SJCRH30 (cell line): Measurements from ENCODE around the gene PRAMEF6. TPM values are rescaled to one million over a fixed set of nuclear protein-coding genes. Genes with fewer than 3 reads are reported as not detected.
"Not testable (repeated sequence)": the region's sequence is repeated elsewhere in the genome, so short reads cannot be mapped to it uniquely, and the experiment has no call there.

Source experiments
- DNase-seq, 2 experiments: peaks; one replicate each; pipeline ENCODE4 v3.0.0-alpha.2; 2015 to 2020
- H3K27ac ChIP-seq: fragments of 250-450 bp; sonication (Bioruptor Pico); 2 replicates; pipeline ENCODE4 v1.5.1; 2020; ENCODE audit warnings: mild to moderate bottlenecking, moderate library complexity
- H3K27me3 ChIP-seq: fragments of 250-450 bp; sonication (Bioruptor Pico); 2 replicates; pipeline ENCODE4 v1.5.1; 2020; ENCODE audit warnings: mild to moderate bottlenecking, moderate library complexity
- H3K36me3 ChIP-seq: fragments of 250-450 bp; sonication (Bioruptor Pico); 2 replicates; pipeline ENCODE4 v1.5.1; 2020; ENCODE audit warnings: mild to moderate bottlenecking, moderate library complexity
- H3K4me1 ChIP-seq: fragments of 250-450 bp; sonication (Bioruptor Pico); 2 replicates; pipeline ENCODE4 v1.5.1; 2020; ENCODE audit warnings: mild to moderate bottlenecking, moderate library complexity
- H3K4me3 ChIP-seq: fragments of 250-450 bp; sonication (Bioruptor Pico); 2 replicates; pipeline ENCODE4 v1.5.1; 2020; ENCODE audit warnings: mild to moderate bottlenecking, moderate library complexity
- H3K9me3 ChIP-seq: fragments of 250-450 bp; sonication (Bioruptor Pico); replicated peaks from 2 replicates; pipeline ENCODE4 v1.5.1; 2020; ENCODE audit warnings: mild to moderate bottlenecking, moderate library complexity
- total RNA-seq: library from RNA; depleted of rRNA; stranded (reverse); fragments of >200 nt; shearing (Covaris generic); gene quantifications from 2 replicates; pipeline ENCODE4 v1.2.3, GENCODE V29; 2014; rRNA removed

PRAMEF6 gene
- not detected in 2 replicates for total RNA-seq

DNA sequence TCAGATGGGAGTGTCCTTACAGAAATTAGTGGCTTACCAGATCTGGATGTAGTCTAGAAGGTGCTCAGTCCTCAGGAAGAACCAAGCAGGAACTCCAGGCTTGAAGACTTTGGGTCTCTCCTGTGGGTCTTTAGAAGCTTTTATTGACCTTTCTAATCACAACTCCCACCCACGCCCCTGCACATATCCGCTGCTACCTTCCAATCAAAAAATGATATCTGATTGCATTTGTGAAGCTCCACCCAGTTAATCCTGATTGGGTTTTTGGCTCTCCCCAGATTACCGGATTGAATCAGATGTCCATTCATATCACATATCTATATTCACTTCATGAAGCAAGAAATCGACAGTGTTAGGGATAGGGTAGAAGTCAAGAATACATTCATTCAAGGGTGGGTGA, at the start of gene PRAMEF6:
TSS of gene PRAMEF6 (minus strand) at position 101 of the 400 bp plus-strand sequence. CDS start 5,062 bp downstream, outside the sequence.
- H3K27me3 ChIP-seq, H3K4me1 ChIP-seq, DNase-seq, H3K4me3 ChIP-seq, H3K36me3 ChIP-seq, H3K9me3 ChIP-seq, H3K27ac ChIP-seq: not testable (repeated sequence)

DNA sequence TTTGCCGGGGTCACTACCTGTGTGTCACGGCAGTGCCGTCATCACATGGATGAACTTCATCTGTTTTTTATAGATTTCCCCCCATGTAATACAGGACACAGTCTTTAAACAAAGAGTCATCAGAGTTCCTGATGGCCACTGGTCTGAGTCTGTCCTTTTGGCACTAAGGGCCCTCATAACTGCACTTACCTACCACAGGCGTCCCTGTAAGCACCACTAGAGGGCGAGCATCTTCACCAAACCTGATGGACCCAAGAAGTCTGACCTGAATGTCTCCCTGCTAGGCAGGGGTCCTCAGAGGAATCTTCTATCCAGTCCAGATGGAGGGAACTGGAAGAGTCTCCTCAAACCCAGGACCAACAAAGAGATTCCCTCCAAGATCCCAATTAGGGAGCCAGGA, 23.0 kb downstream of the PRAMEF6 start:
- DNase-seq, H3K4me3 ChIP-seq: not testable (repeated sequence)

DNA sequence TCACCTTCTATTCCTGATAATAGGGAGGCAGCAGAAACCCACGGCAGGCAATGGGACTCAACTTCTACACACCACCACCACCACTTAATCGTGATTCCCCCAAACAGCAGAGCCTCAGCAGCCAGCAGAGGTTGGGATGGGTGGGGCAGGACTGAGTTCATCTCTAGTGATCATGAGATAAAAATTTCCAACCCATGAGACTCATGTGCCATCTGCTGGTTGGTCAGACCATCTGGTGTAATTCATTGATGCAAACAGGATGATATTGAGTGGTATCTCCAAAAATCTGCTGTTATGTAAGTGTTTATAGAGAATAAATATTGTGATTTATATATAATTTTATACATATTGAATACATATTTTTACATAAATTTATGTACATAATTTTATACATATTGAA, 25.6 kb downstream of the PRAMEF6 start:
- H3K27me3 ChIP-seq, DNase-seq, H3K27ac ChIP-seq, H3K4me3 ChIP-seq, H3K4me1 ChIP-seq, H3K36me3 ChIP-seq, H3K9me3 ChIP-seq: not testable (repeated sequence)

More for the DNA sequence above, 23.0 kb downstream of the PRAMEF6 start:
- H3K36me3 ChIP-seq, H3K9me3 ChIP-seq, H3K4me1 ChIP-seq, H3K27me3 ChIP-seq, H3K27ac ChIP-seq: not testable (repeated sequence)

DNA sequence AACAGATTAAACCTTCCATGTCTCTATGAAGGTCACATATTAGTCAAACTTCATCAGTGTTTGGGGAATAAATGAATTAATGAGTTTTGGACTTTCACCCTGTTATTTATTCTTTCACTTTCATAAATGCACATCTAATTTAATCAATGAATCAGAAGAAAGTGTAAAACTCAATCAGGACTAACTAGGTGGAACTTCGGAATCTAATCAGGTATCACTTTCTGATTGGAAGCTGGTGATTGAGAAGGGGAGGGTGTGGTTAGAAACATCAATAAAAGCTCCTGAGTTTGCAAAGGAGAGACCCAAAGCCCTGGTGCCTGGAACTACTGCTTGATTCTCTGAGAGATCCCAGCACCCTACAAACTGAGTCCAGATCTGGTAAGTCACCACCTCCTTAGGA, 31.1 kb downstream of the PRAMEF6 start, which contains the start of gene PRAMEF7:
TSS of gene PRAMEF7 (plus strand) at position 301 of the 400 bp plus-strand sequence. CDS start 1,083 bp downstream, outside the sequence.
- DNase-seq, H3K9me3 ChIP-seq: not testable (repeated sequence)

DNA sequence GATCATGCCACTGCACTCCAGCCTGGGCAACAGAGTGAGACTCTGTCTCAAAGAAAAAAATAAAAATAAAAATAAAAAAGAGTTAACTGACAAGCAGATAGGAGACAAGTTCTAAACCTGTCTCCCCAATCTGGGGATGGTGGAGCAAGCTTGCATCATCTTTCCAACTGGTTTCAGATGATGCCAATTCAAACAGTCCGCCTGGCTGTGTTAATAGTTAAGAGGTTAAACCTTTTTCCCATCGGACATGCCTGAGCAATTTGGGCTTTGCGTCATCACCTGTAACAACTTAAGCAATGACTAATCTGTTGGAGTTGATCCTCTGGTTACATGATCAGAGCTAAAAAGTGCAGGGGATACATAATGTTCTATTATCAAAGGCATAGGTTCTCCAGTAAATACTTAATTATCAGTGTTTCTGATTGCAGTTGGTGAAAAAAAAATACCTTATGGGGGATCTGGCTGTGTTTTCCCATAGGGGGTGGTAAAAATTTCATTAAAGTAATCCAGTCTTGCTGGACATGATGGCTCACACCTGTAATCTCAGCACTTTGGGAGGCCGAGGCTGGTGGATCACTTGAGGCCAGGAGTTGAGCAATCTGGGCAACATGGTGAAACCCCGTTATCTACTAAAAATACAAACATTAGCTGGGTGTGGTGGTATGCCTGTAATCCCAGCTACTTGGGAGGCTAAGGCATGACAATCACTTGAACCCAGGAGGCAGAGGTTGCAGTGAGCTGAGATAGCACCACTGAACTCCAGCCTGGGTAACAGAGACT, 43.4 kb downstream of the PRAMEF6 start:
- H3K27me3 ChIP-seq, H3K36me3 ChIP-seq, H3K4me1 ChIP-seq, H3K9me3 ChIP-seq, DNase-seq, H3K4me3 ChIP-seq, H3K27ac ChIP-seq: not testable (repeated sequence)

More for the DNA sequence above, 31.1 kb downstream of the PRAMEF6 start, which contains the start of gene PRAMEF7:
- H3K36me3 ChIP-seq, H3K4me1 ChIP-seq, H3K27me3 ChIP-seq, H3K4me3 ChIP-seq, H3K27ac ChIP-seq: not testable (repeated sequence)

DNA sequence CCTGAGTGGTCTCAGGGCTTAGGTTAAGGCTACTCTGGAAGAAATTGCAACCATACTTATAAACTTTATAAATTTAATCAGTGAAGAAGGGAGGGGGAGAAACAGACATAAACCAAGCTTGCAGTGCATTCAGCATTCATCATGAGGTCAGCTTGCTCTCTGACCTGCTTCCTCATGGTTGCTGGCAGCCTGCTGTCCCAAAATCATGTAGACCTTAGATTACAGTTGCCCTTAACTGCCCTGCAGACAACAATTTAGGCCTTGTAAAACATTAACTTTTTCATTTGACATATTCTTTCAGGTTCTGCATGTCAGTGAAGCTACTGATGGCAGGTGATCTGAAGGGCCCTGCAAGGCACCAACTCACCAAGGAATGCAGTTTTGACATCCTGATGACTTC, 48.2 kb downstream of the PRAMEF6 start:
- H3K4me1 ChIP-seq, H3K9me3 ChIP-seq, H3K4me3 ChIP-seq, H3K27ac ChIP-seq, DNase-seq, H3K36me3 ChIP-seq, H3K27me3 ChIP-seq: not testable (repeated sequence)

DNA sequence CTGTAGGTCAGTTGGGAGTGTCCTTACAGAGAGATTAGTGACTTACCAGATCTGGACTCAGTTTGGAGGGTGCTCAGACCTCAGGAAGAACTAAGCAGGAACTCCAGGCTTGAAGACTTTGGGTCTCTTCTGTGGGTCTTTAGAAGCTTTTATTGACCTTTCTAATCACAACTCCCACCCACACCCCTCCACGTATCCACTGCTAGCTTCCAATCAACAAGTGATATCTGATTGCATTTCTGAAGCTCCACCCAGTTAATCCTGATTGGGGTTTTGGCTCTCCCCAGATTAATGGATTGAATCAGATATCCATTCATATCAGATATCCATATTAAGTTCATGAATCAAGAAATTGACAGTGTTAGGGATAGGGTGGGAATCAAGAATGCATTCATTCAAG, 49.2 kb downstream of the PRAMEF6 start, which contains the start of gene PRAMEF10:
TSS of gene PRAMEF10 (minus strand) at position 101 of the 400 bp plus-strand sequence. CDS start 2,423 bp downstream, outside the sequence.
- not testable (repeated sequence) for H3K27me3 ChIP-seq, DNase-seq

More for the DNA sequence above, 49.2 kb downstream of the PRAMEF6 start, which contains the start of gene PRAMEF10:
- H3K9me3 ChIP-seq, H3K36me3 ChIP-seq, H3K27ac ChIP-seq, H3K4me1 ChIP-seq, H3K4me3 ChIP-seq: not testable (repeated sequence)

Other genes with a start within 250 kb of the PRAMEF6 start
- not detected in 2 replicates for gene AADACL3, start 231.5 kb downstream of the PRAMEF6 start, total RNA-seq
- gene CFAP107, start 201.4 kb downstream of the PRAMEF6 start, total RNA-seq, result not detected in 2 replicates
- gene PRAMEF12, start 173.8 kb downstream of the PRAMEF6 start, total RNA-seq, result not detected in 2 replicates
- 0.08 TPM in 1 of 2 replicates, not detected in the other for gene PRAMEF1, start 156.2 kb downstream of the PRAMEF6 start, total RNA-seq
- gene PRAMEF11, start 116.2 kb downstream of the PRAMEF6 start, total RNA-seq, result not detected in 2 replicates
- gene HNRNPCL1, start 98.9 kb downstream of the PRAMEF6 start, total RNA-seq, result not detected in 2 replicates
- not detected in 2 replicates for gene PRAMEF2, start 90.5 kb downstream of the PRAMEF6 start, total RNA-seq
- gene PRAMEF4, start 61.4 kb downstream of the PRAMEF6 start, total RNA-seq, result not detected in 2 replicates
- not detected in 2 replicates for gene PRAMEF10, start 49.3 kb downstream of the PRAMEF6 start, total RNA-seq
- not detected in 2 replicates for gene PRAMEF7, start 31.0 kb downstream of the PRAMEF6 start, total RNA-seq
- gene PRAMEF27, start 109.0 kb upstream of the PRAMEF6 start, total RNA-seq, result not detected in 2 replicates
- not detected in 2 replicates for gene HNRNPCL3, start 113.2 kb upstream of the PRAMEF6 start, total RNA-seq
- not detected in 2 replicates for gene PRAMEF25, start 123.2 kb upstream of the PRAMEF6 start, total RNA-seq
- not detected in 2 replicates for gene HNRNPCL2, start 169.3 kb upstream of the PRAMEF6 start, total RNA-seq
- gene PRAMEF26, start 208.4 kb upstream of the PRAMEF6 start, total RNA-seq, result not detected in 2 replicates
- gene HNRNPCL4, start 218.1 kb upstream of the PRAMEF6 start, total RNA-seq, result not detected in 2 replicates
- gene PRAMEF9, start 224.3 kb upstream of the PRAMEF6 start, total RNA-seq, result not detected in 2 replicates